Measurements from ENCODE around the gene ZBTB21. TPM values are rescaled to one million over a fixed set of nuclear protein-coding genes. Genes with fewer than 3 reads are reported as not detected.

The ZBTB21 gene
- polyA plus RNA-seq, 2 of the 4 experiments (the other 2 are of a cell fraction), result 5.4 to 13.1 TPM

DNA sequence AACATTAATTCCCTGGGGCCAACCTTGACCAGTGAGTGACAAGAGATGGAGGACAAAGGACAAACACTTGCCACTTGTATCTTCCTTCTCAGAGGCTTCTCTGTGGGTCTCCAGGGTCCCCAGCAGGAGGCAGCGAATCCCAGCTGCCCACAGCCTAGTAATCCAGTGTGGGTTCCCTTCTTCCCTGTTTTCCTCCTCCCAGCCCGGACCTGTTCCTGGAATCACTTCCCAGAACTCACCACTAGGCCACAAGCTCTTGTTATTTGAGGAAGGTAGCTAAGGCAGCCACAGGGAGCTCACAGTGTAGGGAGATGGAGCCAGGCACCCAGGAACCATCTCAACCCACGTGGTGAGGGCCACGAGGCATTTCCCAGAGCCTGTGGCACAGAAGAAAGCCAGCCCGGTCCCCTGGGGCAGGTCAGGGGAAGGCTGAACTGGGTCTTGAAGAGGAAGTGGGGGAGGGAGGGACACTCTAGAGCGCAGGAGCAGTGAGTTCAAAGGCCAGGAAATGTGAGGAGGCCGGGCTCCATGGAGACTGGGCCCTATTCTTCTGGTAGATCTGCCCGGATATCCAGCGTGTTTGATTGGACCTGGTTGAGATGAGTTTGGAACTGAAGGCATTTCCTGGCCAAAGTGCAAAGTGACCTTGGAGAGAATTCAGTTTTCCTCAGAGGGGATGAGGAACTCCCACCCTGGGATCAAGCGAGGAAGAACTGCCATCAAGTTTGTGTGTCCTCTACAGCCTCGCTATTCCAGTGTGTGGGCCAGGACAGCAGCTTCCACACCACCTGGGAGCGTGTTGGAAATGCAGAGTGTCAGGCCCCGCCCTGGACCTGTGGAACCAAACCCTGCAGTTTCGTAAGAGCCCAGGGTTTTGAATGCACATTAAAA is 36.1 kb downstream of the ZBTB21 start:
- H3K27ac ChIP-seq, result no peak overlapping the region
- CTCF ChIA-PET, result interaction anchor here (0.8 to 1.4 kb wide), 2 partner anchors 134 to 158 kb away, joined by 3 read pairs; no protein-coding TSS in a partner anchor
- TF ChIP-seq, protein P1, sequence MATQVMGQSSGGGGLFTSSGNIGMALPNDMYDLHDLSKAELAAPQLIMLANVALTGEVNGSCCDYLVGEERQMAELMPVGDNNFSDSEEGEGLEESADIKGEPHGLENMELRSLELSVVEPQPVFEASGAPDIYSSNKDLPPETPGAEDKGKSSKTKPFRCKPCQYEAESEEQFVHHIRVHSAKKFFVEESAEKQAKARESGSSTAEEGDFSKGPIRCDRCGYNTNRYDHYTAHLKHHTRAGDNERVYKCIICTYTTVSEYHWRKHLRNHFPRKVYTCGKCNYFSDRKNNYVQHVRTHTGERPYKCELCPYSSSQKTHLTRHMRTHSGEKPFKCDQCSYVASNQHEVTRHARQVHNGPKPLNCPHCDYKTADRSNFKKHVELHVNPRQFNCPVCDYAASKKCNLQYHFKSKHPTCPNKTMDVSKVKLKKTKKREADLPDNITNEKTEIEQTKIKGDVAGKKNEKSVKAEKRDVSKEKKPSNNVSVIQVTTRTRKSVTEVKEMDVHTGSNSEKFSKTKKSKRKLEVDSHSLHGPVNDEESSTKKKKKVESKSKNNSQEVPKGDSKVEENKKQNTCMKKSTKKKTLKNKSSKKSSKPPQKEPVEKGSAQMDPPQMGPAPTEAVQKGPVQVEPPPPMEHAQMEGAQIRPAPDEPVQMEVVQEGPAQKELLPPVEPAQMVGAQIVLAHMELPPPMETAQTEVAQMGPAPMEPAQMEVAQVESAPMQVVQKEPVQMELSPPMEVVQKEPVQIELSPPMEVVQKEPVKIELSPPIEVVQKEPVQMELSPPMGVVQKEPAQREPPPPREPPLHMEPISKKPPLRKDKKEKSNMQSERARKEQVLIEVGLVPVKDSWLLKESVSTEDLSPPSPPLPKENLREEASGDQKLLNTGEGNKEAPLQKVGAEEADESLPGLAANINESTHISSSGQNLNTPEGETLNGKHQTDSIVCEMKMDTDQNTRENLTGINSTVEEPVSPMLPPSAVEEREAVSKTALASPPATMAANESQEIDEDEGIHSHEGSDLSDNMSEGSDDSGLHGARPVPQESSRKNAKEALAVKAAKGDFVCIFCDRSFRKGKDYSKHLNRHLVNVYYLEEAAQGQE (IDR thresholded peaks at IDR 0.05), result no peak
- TF ChIP-seq CHD4 (IDR thresholded peaks at IDR 0.05; ENCODE audit: borderline replicate concordance) (no peak), NPAS2 (CRISPR knock-in tag; IDR thresholded peaks at IDR 0.05; ENCODE audit: borderline replicate concordance) (no peak), HEYL (CRISPR knock-in tag; IDR thresholded peaks at IDR 0.05) (no peak), JUN (IDR thresholded peaks at IDR 0.05) (no peak), CEBPB (IDR thresholded peaks at IDR 0.05) (no peak)
- TF ChIP-seq, protein P2, sequence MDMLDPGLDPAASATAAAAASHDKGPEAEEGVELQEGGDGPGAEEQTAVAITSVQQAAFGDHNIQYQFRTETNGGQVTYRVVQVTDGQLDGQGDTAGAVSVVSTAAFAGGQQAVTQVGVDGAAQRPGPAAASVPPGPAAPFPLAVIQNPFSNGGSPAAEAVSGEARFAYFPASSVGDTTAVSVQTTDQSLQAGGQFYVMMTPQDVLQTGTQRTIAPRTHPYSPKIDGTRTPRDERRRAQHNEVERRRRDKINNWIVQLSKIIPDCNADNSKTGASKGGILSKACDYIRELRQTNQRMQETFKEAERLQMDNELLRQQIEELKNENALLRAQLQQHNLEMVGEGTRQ (IDR thresholded peaks at IDR 0.05), result no peak
- TF ChIP-seq, protein P3, sequence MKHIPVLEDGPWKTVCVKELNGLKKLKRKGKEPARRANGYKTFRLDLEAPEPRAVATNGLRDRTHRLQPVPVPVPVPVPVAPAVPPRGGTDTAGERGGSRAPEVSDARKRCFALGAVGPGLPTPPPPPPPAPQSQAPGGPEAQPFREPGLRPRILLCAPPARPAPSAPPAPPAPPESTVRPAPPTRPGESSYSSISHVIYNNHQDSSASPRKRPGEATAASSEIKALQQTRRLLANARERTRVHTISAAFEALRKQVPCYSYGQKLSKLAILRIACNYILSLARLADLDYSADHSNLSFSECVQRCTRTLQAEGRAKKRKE (CRISPR knock-in tag; IDR thresholded peaks at IDR 0.05; ENCODE audit: low read depth), result no peak
- TF ChIP-seq, protein P4, sequence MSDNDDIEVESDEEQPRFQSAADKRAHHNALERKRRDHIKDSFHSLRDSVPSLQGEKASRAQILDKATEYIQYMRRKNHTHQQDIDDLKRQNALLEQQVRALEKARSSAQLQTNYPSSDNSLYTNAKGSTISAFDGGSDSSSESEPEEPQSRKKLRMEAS (IDR thresholded peaks at IDR 0.05), result no peak
- TF ChIP-seq, protein P5, sequence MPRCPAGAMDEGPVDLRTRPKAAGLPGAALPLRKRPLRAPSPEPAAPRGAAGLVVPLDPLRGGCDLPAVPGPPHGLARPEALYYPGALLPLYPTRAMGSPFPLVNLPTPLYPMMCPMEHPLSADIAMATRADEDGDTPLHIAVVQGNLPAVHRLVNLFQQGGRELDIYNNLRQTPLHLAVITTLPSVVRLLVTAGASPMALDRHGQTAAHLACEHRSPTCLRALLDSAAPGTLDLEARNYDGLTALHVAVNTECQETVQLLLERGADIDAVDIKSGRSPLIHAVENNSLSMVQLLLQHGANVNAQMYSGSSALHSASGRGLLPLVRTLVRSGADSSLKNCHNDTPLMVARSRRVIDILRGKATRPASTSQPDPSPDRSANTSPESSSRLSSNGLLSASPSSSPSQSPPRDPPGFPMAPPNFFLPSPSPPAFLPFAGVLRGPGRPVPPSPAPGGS (IDR thresholded peaks at IDR 0.05), result no peak
- FAIRE-seq (no peak), ATAC-seq (peak; percentile 50 to 71; a peak in 5 of 6 replicates), DNase-seq (ENCODE audit: low read depth in 1 of 2, low spot score in 1 of 2) (peak in 1 of 2 experiments; percentile 23)
- POLR2A ChIA-PET, result no interaction called here
- H3K9me3 ChIP-seq, result no peaks in the 10 kb centered on the region; the same call in 2 of the 3 replicates
- WGBS (ENCODE audit: missing lambda C conversion rate), result 85% methylated on average over 10 of the region's 14 CpGs
- no peak overlapping the region for H3K4me2 ChIP-seq
- H3K4me1 ChIP-seq, result no peaks in the 10 kb centered on the region
- no peak overlapping the region for H3K4me3 ChIP-seq

DNA sequence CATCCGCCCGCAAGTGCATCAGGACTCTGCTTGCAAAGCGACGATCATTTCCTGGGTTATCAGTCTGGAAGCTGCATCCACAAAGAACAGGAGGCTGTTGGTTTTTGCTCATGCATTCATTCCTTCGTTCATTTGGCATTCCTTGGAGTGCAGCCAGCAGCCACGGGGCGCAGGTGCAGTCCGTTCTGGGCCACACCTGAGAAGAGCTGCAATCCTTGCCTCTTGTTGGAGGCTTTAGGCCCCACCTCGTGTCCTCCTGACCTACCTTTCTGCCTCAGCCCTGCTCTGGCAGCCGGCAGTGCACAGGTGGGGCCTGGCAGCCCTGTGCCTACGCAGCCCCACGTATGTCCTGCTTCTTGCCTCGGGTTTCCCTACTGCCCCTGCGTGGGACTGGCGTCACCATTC is 36.7 kb downstream of the ZBTB21 start:
- ChIA-PET POLR2A (no interaction called here), CTCF (interaction anchor here (1.4 kb wide), 1 partner anchor 157 kb away, joined by 3 read pairs; no protein-coding TSS in a partner anchor)
- no peak for ATAC-seq
- 83% methylated on average over 14 of the region's 15 CpGs for WGBS (ENCODE audit: missing lambda C conversion rate)
- H3K4me3 ChIP-seq, result no peak overlapping the region
- H3K4me1 ChIP-seq, result no peaks in the 10 kb centered on the region
- no peak for DNase-seq (ENCODE audit: low read depth in 1 of 2, low spot score in 1 of 2)
- no peaks in the 10 kb centered on the region for H3K9me3 ChIP-seq
- no peak for FAIRE-seq
- no peak overlapping the region for H3K4me2 ChIP-seq
- H3K27ac ChIP-seq, result no peak overlapping the region
- TF ChIP-seq JUN (IDR thresholded peaks at IDR 0.05) (no peak), RFX5 (IDR thresholded peaks at IDR 0.05) (no peak), HOXA7 (CRISPR knock-in tag; IDR thresholded peaks at IDR 0.05) (no peak), SMC3 (IDR thresholded peaks at IDR 0.05) (no peak), NR3C1 (IDR thresholded peaks at IDR 0.05) (no peak), CBX8 (IDR thresholded peaks at IDR 0.05) (no peak), ZNF302 (CRISPR knock-in tag; IDR thresholded peaks at IDR 0.05) (no peak), GATA3 (IDR thresholded peaks at IDR 0.05; ENCODE audit: borderline replicate concordance) (no peak), MAFK (IDR thresholded peaks at IDR 0.05; ENCODE audit: partially characterized antibody) (no peak), EHMT2 (IDR thresholded peaks at IDR 0.05; ENCODE audit: low read depth) (no peak), HOXB13 (CRISPR knock-in tag; IDR thresholded peaks at IDR 0.05; ENCODE audit: low read depth) (no peak), FOSL2 (IDR thresholded peaks at IDR 0.05) (no peak), FOSL2 (CRISPR knock-in tag; IDR thresholded peaks at IDR 0.05) (no peak), CEBPB (IDR thresholded peaks at IDR 0.05) (no peak)
- TF ChIP-seq, protein P6, sequence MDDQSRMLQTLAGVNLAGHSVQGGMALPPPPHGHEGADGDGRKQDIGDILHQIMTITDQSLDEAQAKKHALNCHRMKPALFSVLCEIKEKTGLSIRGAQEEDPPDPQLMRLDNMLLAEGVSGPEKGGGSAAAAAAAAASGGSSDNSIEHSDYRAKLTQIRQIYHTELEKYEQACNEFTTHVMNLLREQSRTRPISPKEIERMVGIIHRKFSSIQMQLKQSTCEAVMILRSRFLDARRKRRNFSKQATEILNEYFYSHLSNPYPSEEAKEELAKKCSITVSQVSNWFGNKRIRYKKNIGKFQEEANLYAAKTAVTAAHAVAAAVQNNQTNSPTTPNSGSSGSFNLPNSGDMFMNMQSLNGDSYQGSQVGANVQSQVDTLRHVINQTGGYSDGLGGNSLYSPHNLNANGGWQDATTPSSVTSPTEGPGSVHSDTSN (IDR thresholded peaks at IDR 0.05), result no peak
- TF ChIP-seq, protein P7, sequence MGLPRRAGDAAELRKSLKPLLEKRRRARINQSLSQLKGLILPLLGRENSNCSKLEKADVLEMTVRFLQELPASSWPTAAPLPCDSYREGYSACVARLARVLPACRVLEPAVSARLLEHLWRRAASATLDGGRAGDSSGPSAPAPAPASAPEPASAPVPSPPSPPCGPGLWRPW (IDR thresholded peaks at IDR 0.05), result no peak
- TF ChIP-seq, protein P1 (IDR thresholded peaks at IDR 0.05), result no peak

All from A549 (cell line).